Measurements from ENCODE around the gene ZNF791. TPM values are rescaled to one million over a fixed set of nuclear protein-coding genes. Genes with fewer than 3 reads are reported as not detected.

ZNF791 gene
- total and polyA plus RNA-seq, 2 of the 13 experiments (the other 11 are each of a cell fraction or from before 2014, with no cell fraction given): 12.8 to 17.4 TPM

- intact Hi-C loops (cut with micrococcal nuclease; ENCODE audit: unreplicated experiment): loop anchor here (5.0 kb wide), 1 partner anchor 59 kb away; the partner anchor contains the start of gene ZNF564
- peaks cover 15% of the 10 kb centered on the region for H3K4me1 ChIP-seq (ENCODE audit: insufficient read depth, low read length)
- CTCF ChIA-PET (ENCODE audit: low intra/inter-chr PET ratio, low total read pairs): no interaction called here
- H3K79me2 ChIP-seq (ENCODE audit: insufficient read depth, low read length): peaks cover 53% of the 10 kb centered on the region
- no peaks in the 10 kb centered on the region for H3K9me3 ChIP-seq (ENCODE audit: low read length)
- peak overlapping the region; percentile 88 for H3K27ac ChIP-seq (ENCODE audit: extremely low read length, insufficient read depth, low read length)
- H3K36me3 ChIP-seq (replicated peaks in 1 of 2; ENCODE audit: control insufficient read depth in 1 of 2, insufficient read depth in 2 of 2, low read length in 2 of 2): peaks cover 3 to 22% of the 10 kb centered on the region in 2 experiments; a peak in 2 of 5 replicates
- under 1% methylated on average over 10 of the region's 10 CpGs for WGBS (ENCODE audit: low lambda C conversion rate)
- no peak overlapping the region for H2AFZ ChIP-seq (ENCODE audit: low read length)
- H3K4me2 ChIP-seq (ENCODE audit: low read depth, low read length): peak overlapping the region; percentile 78
- peak overlapping the region; percentile 79 to 97 (median 94) for H3K4me3 ChIP-seq (replicated peaks in 1 of 3; ENCODE audit: insufficient read depth in 1 of 3, low read depth in 2 of 3, low read length in 3 of 3)
- no TSS peak for BruUV-seq (replicated peaks)
- FAIRE-seq (peak; percentile 76), DNase-seq (ENCODE audit: low spot score) (peak; percentile 70), ATAC-seq (peak; percentile 80)
- POLR2A ChIA-PET: interaction anchor here (0.8 to 2.1 kb wide), 24 partner anchors 9 to 471 kb away, joined by 3 to 17 read pairs (median 5); partner anchors contain the start of genes GET3, MAN2B1, WDR83 and ZNF20
- in situ Hi-C loops (cut with HindIII; ENCODE audit: extremely low pct_ligation_motif_present, low pct_unique_long_range_greater_than_20kb): no loop called here
- H3K27me3 ChIP-seq (ENCODE audit: control insufficient read depth in 1 of 2, insufficient read depth in 2 of 2, low read length in 2 of 2): no peaks in the 10 kb centered on the region; a peak in 1 of 5 replicates
- no peaks in the 10 kb centered on the region; the same call in 1 of the 2 replicates for H4K20me1 ChIP-seq (ENCODE audit: insufficient read depth, low read length)
- H3K9ac ChIP-seq (ENCODE audit: insufficient read depth, low read depth, low read length): peak overlapping the region; percentile 95
- TF ChIP-seq ZNF615 (CRISPR knock-in tag; IDR thresholded peaks at IDR 0.05; ENCODE audit: borderline replicate concordance): 0 out of 2 replicates have a peak, but pooled peaks have one; percentile 32
- TF ChIP-seq JDP2 (CRISPR knock-in tag; IDR thresholded peaks at IDR 0.05; ENCODE audit: borderline replicate concordance): no peak
- TF ChIP-seq DNMT1 (CRISPR knock-in tag; IDR thresholded peaks at IDR 0.05): no peak
- no peak for TF ChIP-seq YY1 (IDR thresholded peaks at IDR 0.05; ENCODE audit: insufficient read depth, insufficient replicate concordance, low read depth, low read length)
- TF ChIP-seq ZNF331 (CRISPR knock-in tag; IDR thresholded peaks at IDR 0.05): no peak
- TF ChIP-seq AGO1 (IDR thresholded peaks at IDR 0.05; ENCODE audit: low read depth, low read length, poor library complexity, severe bottlenecking): no peak
- peak; percentile 65 for TF ChIP-seq GABPA (IDR thresholded peaks at IDR 0.05; ENCODE audit: low read depth, low read length)
- TF ChIP-seq GABPA (CRISPR knock-in tag; IDR thresholded peaks at IDR 0.05; ENCODE audit: low read depth): peak; percentile 91
- TF ChIP-seq HDAC1 (CRISPR knock-in tag; IDR thresholded peaks at IDR 0.05): peak; percentile 12; the same call in 1 of the 2 replicates
- TF ChIP-seq TARDBP (CRISPR knock-in tag; IDR thresholded peaks at IDR 0.05): no peak
- TF ChIP-seq PHF8 (CRISPR knock-in tag; IDR thresholded peaks at IDR 0.05): no peak; the same call in 1 of the 2 replicates
- TF ChIP-seq POLR2A (IDR thresholded peaks at IDR 0.05; ENCODE audit: insufficient read depth in 1 of 2, low read depth in 2 of 2, low read length in 2 of 2): peak in 1 of 2 experiments; percentile 33; a peak in 1 of 4 replicates
- no peak for TF ChIP-seq ZBTB8A (CRISPR knock-in tag; IDR thresholded peaks at IDR 0.05; ENCODE audit: borderline replicate concordance, low read depth)
- no peak for TF ChIP-seq ZNF614 (CRISPR knock-in tag; IDR thresholded peaks at IDR 0.05; ENCODE audit: borderline replicate concordance)
- TF ChIP-seq ZFP1 (CRISPR knock-in tag; IDR thresholded peaks at IDR 0.05): no peak
- no peak for TF ChIP-seq ZSCAN12 (CRISPR knock-in tag; IDR thresholded peaks at IDR 0.05)
- TF ChIP-seq ZFY (CRISPR knock-in tag; IDR thresholded peaks at IDR 0.05): no peak
- peak; percentile 64; the same call in 1 of the 2 replicates for TF ChIP-seq SAP130 (CRISPR knock-in tag; IDR thresholded peaks at IDR 0.05; ENCODE audit: low read depth)
- 0 out of 2 replicates have a peak, but pooled peaks have one; percentile 8 for TF ChIP-seq YEATS2 (CRISPR knock-in tag; IDR thresholded peaks at IDR 0.05; ENCODE audit: borderline replicate concordance)
- no peak for TF ChIP-seq ZKSCAN1 (IDR thresholded peaks at IDR 0.05; ENCODE audit: low read length)
- no peak for TF ChIP-seq ZNF607 (CRISPR knock-in tag; IDR thresholded peaks at IDR 0.05; ENCODE audit: borderline replicate concordance)
- no peak for TF ChIP-seq ZC3H4 (CRISPR knock-in tag; IDR thresholded peaks at IDR 0.05; ENCODE audit: borderline replicate concordance)
- TF ChIP-seq ZNF224 (CRISPR knock-in tag; IDR thresholded peaks at IDR 0.05): no peak
- no peak for TF ChIP-seq ZEB1 (IDR thresholded peaks at IDR 0.05; ENCODE audit: insufficient replicate concordance, low read depth)
- TF ChIP-seq GTF2F1 (IDR thresholded peaks at IDR 0.05; ENCODE audit: low read length): no peak
- peak; percentile 71; the same call in 1 of the 2 replicates for TF ChIP-seq KAT8 (CRISPR knock-in tag; IDR thresholded peaks at IDR 0.05)
- TF ChIP-seq THAP11 (CRISPR knock-in tag; IDR thresholded peaks at IDR 0.05): 0 out of 2 replicates have a peak, but pooled peaks have one; percentile 50
- TF ChIP-seq BRCA1 (CRISPR knock-in tag; IDR thresholded peaks at IDR 0.05): 0 out of 2 replicates have a peak, but pooled peaks have one; percentile 13
- TF ChIP-seq FOXM1 (CRISPR knock-in tag; IDR thresholded peaks at IDR 0.05): no peak
- TF ChIP-seq CENPBD1 (CRISPR knock-in tag; IDR thresholded peaks at IDR 0.05; ENCODE audit: borderline replicate concordance, low read depth): no peak
- no peak for TF ChIP-seq ZNF652 (CRISPR knock-in tag; IDR thresholded peaks at IDR 0.05; ENCODE audit: borderline replicate concordance, low read depth)
Observed at GRCh38 chr19:12611361-12611699, 610 bp downstream of the ZNF791 start.
